Measurements from ENCODE around the gene MYADM.

MYADM gene

GRCh38 chr19:53915000-53915399, 47.3 kb downstream of the MYADM start:
- DNase-seq (ENCODE audit: low spot score) = peak; percentile 34

GRCh38 chr19:53916004-53916403, 48.3 kb downstream of the MYADM start:
- peak; percentile 78 for DNase-seq (ENCODE audit: low spot score)

- no peak for DNase-seq (ENCODE audit: low spot score)
Measured at GRCh38 chr19:53917356-53917755, 49.7 kb downstream of the MYADM start.
